ENCODE data around the gene LITAF. TPM values are rescaled to one million over a fixed set of nuclear protein-coding genes. Genes with fewer than 3 reads are reported as not detected.

The LITAF gene
- 100 to 1,000 TPM in 3 of 4 donors, 10 to 100 TPM in 1; 86.2 to 133 (median 120) TPM for polyA plus RNA-seq (ENCODE audit: insufficient read length in 4 of 4)

DNA sequence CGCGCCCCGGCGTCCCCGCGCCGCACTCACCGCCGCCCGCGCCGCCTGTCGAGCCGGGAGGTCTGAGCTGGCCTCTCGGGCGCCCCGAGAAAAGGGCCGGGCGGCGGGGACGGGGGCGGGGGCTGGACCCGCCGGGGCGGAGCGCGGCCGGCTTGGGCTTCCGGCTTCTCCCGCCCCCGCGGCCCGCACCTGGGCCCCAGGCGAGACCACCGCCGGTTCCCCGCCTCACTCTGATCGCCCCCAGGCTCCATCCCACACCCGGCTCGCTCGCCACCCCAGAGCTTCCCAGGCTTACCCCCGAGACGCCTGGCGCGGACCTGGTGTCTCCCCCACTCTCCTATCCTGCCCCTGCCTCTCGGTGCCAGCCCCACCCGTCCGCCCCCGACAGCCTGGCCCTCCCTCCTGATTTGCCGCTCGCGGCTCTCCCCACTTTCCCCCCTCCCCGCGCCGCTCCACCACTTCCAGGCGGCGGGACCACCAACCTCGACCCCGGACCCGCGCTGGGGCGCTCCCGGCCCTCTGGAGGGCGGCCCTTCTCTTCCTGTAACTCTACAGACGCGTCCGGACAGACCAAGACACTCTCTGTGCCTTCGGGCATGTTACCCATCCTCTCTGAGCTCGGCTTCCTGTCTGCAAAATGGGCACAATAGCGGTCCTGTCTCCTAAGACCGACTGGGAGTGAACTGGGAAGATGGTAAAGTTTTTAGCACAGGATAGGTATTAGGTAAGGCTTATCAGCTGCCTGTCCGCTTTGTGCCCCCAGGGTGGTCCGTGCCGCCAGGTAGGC is at the start of gene LITAF:
Gene LITAF (minus strand): TSS at position 64 of the 787 bp plus-strand sequence. CDS start 30,189 bp downstream, outside the sequence.
- no peak for DNase-seq (ENCODE audit: low read depth in 4 of 4, low spot score in 3 of 4)

DNA sequence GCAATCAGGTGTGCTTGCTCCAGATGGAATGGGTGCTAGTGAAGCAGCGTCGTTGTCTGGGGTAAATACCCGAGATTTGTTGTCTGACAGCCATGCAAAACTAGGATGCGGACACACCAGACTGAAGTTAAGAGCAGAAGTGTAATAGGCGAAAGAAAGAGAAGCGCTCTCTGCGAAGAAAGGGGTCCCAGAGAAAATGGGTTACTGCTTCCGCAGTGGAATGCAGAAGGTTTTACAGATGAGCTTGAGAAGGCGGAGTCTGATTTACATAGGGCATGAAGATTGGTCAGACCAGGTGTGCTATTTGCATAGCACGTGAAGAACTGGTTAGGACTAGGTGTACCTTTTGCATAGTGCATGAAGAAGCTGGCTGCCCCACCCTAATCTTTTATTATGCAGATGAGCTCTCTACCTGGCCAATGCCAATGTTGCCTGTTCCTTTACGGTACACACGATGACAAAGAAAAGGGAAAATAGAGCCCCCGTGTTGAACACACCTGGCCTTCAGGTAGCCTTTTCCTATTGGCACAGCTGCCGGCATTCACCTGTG is 49.5 kb upstream of the LITAF start:
- DNase-seq (ENCODE audit: low read depth in 4 of 4, low spot score in 3 of 4), result peak in 1 of 4 donors; percentile 63

DNA sequence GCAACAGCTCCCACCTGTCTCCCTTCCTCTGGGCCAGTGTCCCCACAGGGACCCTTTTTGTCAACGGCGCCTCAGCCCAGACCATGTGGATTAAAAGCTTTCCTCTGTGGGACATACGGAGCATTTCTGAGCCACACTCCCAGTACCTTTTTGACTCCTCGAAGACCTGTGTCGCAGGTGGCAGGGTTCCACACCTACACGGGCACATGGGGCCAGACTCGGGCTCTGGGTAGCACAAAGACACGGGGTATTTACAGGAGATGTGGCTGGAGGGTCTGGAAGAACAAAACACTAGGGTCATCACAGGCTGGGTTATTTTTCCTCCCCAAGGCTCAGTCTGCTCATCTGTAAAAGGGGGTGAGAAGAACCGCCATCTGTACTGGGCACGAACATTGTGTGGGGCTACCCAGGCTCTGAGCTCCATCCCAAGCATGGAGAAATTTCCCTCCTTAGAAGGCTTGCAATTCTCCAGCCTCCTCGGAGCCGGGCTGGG is 49.0 kb upstream of the LITAF start:
- DNase-seq (ENCODE audit: low read depth in 4 of 4, low spot score in 3 of 4), result no peak

DNA sequence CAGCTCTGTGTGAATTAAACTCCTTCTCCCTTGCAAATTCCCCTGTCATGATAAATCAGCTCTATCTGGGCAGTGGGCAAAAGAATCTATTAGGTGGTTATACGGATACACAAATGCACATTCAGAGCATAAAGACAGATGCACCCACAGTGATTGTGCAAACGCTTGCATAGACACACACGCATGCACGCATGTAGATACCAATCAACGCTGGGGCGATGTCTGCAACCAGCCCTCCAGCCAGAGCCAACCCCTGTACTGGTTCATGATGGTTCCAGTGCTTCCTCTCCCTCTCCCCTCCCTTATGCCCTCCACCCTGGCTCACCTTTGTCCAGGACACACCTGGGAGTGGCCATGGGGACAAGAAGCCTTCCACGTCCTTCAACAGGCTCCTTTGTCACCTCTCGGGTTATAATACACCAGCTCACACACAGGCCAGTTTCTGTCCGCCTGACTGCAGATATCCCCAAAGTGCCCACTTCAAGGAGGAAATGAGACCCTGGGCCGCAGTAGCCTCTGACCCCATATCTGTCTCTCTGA is 48.5 kb upstream of the LITAF start:
- no peak for DNase-seq (ENCODE audit: low read depth in 4 of 4, low spot score in 3 of 4)

DNA sequence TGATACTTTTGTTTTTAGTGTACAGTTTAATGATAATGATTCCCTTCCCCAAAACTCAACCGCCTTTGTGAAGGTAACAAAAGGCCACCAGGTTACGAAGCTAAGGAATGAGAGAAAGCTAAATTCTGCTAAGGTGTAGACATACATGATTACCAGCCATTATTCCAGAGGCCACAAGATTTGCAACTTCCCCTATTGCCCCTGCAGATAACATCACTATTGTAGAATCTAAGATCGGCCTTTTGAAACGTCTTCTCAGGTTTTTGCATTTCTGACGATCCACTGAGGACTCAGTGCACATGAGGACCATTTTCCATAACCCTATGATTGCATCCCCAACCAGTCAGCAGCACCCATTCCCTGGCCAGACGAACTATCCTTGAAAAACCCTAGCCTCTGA is 47.6 kb upstream of the LITAF start:
- DNase-seq (ENCODE audit: low read depth in 4 of 4, low spot score in 3 of 4), result no peak

DNA sequence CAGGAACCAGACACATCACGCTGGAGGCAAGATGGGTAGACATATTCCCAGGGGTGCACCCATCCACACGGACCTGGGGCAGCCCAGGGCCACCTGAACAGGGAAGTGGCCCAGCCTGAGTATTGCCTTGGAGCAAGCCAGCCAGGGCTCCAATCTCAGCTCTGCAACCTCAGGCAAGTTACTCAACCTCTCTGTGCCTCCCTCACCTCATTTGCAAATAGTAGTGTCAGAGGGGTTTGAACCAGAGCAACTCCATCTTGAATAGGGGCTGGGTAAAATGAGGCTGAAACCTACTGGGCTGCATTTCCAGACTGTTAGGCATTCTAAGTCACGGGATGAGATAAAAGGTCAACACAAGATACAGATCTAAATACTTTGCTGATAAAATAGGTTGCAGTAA is 46.4 kb upstream of the LITAF start:
- no peak for DNase-seq (ENCODE audit: low read depth in 4 of 4, low spot score in 3 of 4)

DNA sequence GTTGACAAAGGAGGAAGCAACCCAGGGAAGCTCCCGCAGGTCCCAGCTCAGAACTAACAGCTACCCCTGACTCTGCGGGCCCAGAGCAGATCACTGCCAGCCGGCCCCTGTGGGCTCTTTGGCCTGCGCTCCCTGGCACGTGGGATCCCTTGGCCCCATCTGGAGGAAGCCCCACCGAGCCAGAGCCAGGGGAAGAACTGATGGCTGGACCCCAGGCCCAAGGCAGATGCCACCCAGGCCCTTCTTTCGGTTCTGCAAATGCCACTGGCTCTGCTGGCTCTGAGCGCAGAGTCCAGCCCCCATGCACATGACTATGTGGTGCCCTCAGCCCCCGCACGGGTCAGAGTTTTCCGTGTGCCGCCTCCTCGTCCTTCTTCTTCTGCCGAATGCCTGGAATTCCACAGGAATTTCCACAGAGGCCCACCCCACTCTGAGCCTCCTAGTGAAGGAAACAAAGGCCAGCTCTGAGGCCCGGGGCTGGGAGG is 45.8 kb upstream of the LITAF start:
- no peak for DNase-seq (ENCODE audit: low read depth in 4 of 4, low spot score in 3 of 4)

DNA sequence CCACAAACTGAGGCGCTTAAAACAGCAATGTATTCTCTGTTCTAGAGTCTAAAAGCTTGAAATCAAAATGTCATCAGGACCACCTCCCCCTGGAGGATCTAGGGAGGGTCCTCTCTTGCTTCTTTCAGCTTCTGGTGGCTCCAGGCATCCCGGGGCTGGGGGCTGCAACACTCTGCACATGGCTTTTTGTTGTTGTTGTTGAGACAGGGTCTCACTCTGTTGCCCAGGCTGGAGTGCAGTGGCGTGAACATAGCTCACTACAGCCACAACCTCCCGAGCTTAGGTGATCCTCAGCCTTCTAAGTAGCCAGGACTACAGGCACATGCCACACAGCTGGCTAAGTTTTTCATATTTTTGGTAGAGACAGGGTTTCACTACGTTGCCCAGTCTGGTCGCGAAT is 44.5 kb upstream of the LITAF start:
- DNase-seq (ENCODE audit: low read depth in 4 of 4, low spot score in 3 of 4), result no peak

DNA sequence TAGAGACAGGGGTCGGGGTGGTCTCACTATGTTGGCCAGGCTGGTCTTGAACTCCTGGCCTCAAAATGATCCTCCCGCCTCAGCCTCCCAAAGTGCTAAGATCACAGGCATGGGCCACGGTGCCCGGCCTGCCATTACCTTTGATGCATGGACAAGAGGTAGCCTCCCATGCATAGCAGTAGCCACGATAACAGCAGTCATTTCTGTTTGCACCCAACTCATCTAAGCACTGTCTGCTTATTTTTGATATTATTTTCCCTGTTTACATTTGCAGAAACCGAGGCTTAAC is 44.0 kb upstream of the LITAF start:
- no peak for DNase-seq (ENCODE audit: low read depth in 4 of 4, low spot score in 3 of 4)

DNA sequence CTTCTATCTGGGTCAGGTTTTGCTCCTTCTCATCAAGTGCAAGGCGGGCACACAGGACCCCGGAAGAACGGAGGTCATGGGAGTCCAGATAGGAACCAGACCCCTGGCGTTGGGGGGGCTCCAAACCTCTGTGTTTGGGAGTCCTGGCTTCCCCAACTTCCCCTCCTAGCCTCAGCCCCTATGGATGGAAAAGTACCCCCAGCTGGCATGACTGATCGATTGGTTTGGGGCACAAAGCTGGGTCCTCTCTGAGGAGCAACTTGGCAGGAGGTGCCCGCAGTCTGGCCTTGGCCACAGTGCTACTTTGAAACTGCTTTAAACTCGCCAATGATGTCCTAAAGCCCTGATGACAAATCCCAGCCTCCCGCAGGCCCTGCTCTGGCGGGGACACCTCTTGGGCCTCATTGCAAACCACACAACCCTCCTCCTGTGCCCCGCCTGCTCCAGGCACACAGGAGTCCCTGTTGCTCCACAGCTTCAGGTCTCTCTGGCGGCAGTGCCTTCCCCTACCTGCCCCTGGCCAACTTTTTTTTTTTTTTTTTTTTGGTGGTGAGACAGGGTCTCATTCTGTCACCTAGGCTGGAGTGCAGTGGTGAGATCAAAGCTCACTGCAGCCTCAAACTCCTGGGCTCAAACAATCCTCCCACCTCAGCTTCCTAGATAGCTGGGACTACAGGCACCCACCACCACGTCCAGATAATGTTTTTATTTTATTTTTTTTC is 43.5 kb upstream of the LITAF start:
- DNase-seq (ENCODE audit: low read depth in 4 of 4, low spot score in 3 of 4), result no peak

DNA sequence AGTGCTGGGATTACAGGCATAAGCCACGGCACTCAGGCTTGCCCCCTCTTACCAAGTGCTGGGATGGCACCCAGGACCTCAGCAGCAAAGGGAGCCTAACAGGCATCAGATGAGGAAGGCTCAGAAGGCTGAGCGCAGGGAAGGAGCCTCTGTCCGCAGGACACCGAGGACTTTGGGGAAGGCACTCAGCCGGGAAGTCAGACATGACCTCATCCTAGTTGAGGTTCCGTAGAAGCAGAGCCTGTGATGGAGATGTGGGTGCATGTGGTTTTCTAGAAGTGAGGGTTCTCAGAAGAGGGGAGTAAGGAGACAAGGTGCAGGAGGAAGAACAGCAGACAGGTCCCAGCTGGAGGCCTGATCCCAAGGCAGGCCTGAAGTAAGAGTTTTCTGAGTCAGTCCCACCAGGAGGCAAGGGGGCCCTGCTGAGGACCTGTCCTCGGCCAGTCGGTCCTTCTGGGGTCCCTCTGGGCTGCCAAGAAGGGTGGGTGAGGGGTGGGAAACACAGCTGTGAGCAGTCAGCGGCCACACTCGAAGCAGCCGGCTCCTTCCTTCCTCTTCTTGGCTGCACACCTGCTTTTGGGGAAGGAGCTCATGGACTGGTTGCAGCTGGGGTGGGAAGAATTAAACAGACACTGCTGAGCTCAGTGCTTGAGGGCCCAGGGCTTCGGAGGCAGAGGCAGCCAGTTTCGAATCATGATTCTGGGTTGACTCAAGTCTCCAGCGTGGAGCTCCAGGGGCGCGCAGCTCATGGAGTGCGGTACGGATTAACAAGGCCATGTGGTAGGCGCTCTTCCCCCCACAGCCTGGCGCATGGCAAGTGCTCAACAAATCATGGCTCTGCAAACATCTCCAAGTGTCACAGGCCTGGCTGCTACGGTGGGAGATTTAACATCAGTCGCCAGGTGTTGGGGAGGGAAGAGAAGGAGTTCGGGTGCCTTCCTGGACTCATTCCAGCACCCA is 42.6 kb upstream of the LITAF start:
- no peak for DNase-seq (ENCODE audit: low read depth in 4 of 4, low spot score in 3 of 4)

DNA sequence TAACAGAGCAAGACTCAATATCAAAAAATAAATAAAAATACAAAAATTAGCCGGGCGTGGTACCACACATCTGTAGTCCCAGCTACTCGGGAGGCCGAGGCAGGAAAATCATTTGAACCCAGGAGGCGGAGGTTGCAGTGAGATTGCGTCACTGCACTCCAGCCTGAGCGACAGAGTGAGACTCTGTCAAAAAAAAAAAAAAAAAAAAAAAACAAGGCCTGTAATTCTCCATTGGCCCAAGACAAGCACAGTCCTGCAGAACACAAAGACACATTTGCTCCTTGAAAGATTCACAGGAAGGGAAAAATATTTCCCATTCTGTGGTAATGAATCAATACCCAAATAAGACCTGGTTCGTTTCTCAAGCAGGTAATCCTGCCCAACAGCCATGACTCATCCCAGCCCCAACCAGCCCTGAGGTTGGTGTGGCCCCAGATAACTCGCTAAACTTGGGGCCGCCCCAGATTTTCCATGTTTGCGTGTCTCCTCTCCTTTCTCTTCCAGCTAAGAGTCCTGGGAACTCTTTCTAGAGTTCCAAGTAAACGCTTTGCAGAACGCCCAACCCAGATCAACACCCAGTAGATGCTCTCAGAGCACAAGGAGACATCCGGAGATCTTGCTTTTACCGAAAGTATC is 41.2 kb upstream of the LITAF start:
- DNase-seq (ENCODE audit: low read depth in 4 of 4, low spot score in 3 of 4), result no peak

DNA sequence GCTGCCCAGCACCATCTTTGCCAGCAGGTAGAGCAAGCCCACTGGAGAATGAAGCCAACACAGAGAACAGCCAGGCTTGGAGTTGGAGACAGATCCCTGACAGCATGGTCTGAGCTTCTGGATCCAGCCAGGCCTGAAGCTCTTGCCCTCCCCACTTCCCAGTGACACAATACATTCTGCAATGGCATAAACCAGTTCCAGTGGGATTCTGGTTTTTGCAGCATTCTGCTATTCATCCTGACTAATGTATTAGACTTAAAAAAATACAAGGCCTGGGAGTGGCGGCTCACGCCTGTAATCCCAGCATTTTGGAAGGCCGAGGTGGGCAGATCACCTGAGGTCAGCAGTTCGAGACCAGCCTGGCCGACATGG is 40.6 kb upstream of the LITAF start:
- no peak for DNase-seq (ENCODE audit: low read depth in 4 of 4, low spot score in 3 of 4)

DNA sequence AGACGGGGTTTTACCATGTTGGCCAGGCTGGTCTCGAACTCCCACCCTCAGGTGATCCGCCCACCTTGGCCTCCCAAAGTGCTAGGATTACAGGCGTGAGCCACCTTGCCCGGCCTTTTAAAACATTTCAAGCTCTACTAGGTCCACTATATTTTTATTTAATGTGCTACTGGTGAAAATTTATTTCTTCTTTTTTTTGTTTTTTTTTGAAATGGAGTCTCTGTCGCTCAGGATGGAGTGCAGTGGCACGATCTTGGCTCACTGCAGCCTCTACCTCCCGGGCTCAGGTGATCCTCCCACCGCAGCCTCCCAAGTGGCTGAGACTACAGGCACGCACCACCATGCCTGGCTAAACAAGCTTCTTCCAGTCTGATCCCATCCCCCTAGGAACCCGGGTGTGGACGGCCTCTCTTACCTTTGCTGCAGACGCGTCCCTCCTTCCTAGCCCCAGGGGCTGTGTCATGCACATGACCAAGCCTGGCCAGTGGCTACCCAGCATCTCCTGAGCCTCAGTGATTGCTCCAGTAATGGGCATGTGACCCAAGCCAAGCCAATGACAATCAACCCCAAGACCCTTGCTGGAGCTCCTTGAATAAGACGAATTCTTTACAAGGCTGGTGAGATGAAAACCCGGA is 40.1 kb upstream of the LITAF start:
- no peak for DNase-seq (ENCODE audit: low read depth in 4 of 4, low spot score in 3 of 4)

DNA sequence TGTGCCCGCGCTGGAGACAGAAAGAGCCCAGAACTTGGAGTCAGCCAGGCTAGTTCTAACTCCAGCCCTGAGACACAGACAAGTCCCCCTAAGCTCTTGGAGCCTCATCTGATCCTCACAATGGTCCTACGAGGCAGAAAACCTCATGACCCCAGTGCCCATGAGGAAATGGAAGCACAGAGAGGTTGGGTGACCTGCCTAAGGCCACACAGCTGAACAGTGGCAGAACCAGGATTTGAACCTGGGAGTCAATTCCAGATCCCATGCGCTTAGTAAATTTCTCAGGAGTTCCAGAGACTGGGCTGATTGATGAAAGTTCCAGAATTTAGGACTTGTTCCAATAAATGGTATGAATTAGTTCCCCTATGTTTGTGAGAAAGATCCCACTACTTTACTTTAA is 39.0 kb upstream of the LITAF start:
- no peak for DNase-seq (ENCODE audit: low read depth in 4 of 4, low spot score in 3 of 4)

DNA sequence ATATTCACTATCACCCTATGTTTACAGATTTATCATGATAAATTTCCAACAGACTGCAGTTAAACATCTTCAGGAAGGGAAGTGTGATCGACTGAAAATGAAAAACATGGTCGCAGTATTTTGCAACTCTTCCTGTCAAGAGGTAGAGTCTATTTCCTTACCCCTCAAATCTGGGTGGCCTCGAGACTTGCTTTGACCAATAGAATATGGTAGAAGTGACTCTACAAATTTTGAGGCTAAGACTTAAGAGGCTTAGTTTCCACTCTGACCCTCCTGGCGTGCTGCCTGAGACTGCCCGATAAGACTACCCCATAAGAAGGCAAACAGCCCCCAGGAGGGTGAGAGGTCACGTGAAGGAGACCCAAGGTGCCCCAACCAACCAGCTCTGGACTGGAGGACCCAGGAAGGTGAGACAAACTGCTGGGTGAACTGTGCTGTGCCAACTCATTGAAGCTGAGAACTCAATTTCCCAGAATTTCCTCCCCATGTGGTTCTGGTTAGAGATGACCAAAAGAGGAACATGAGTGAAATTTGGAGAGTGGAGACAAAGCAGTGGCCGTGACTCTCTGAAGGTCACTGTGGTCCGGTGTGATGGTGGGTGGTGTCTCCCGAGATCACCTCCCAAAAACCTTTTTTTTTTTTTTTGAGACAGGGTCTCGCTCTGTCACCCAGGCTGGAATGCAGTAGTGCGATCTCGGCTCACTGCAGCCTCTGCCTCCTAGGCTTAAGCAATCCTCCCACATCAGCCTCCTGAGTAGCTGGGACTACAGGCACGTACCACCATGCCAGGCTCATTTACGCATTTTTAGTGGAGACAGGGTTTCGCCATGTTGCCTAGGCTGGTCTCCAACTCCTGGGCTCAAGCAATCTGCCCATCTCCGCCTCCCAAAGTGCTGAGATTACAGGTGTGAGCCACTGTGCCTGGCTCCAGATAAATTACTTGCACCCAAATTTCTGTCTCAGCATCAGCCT is 38.2 kb upstream of the LITAF start:
- DNase-seq (ENCODE audit: low read depth in 4 of 4, low spot score in 3 of 4), result no peak

DNA sequence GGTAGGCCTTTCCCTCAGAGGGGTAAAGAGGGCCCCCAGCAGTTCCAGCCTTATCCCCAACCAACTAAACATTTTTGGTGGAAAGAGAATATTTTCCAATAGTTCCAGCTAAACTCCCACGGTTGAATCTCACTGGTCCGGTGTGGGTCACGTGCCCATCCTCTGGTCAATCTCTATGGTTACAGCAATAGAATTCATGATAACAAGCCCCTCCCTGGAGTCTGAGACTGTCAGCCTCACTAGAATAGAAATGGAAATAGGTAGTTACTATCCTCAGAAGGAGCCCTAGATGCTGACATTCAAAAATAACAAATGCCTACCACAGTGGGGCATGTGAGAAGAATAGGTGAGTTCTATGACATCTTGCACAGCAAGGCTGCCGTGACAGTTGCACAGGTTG is 37.5 kb upstream of the LITAF start:
- DNase-seq (ENCODE audit: low read depth in 4 of 4, low spot score in 3 of 4), result no peak

All from left renal pelvis (tissue), 4 donors.